IMR-90 (cell line): ENCODE results near the gene HAO2. TPM values are rescaled to one million over a fixed set of nuclear protein-coding genes. Genes with fewer than 3 reads are reported as not detected.

Experiments used
- ATAC-seq: fragments of 200-7000 bp; cut with Tn5 transposase; 2 replicates; pipeline ENCODE4 v1.9.1; 2020; ENCODE audit warnings: low read depth, mild to moderate bottlenecking, moderate library complexity
- BruUV-seq: library from RNA; stranded (reverse); fragments of 400-500 nt; replicated peaks from 2 replicates; lab custom pipeline; 2021; lab: Mats Ljungman, UMichigan
- CTCF ChIA-PET: fragments of 300-600 bp; formaldehyde crosslinking; extraction: SDS; loops from one replicate; lab custom pipeline; 2021; ENCODE audit warnings: antibody characterized with exemption; lab: Yijun Ruan, JAX
- POLR2A ChIA-PET: fragments of 300-600 bp; sonication (Branson Sonifier 250); formaldehyde crosslinking; loops from one replicate; lab custom pipeline; 2022; ENCODE audit warnings: antibody characterized with exemption; ENCODE audit not compliant: unreplicated experiment; lab: Charles Lee
- DNase-seq: peaks from one replicate; pipeline ENCODE4 v3.0.0; 2013
- H2AFZ ChIP-seq: replicated peaks from 2 replicates; pipeline ENCODE3; 2013; ENCODE audit warnings: low read length, mild to moderate bottlenecking; ENCODE audit not compliant: poor library complexity
- H2AK5ac ChIP-seq: 2 replicates; pipeline ENCODE4 v1.6.1; 2013; ENCODE audit warnings: low read depth, low read length, inconsistent platforms
- H2AK9ac ChIP-seq: replicated peaks from 2 replicates; pipeline ENCODE3; 2013; ENCODE audit warnings: mild to moderate bottlenecking, low read depth, low read length, moderate library complexity; ENCODE audit not compliant: poor library complexity
- H2BK120ac ChIP-seq: 2 replicates; pipeline ENCODE4 v1.6.1; 2013; ENCODE audit warnings: low read depth, low read length, inconsistent platforms
- H2BK15ac ChIP-seq: 3 replicates; pipeline ENCODE4 v1.6.1; 2013; ENCODE audit warnings: low read depth, low read length, inconsistent platforms
- H2BK20ac ChIP-seq: 2 replicates; pipeline ENCODE4 v1.6.1; 2013; ENCODE audit warnings: low read depth, mild to moderate bottlenecking, inconsistent platforms, low read length, moderate library complexity
- H2BK5ac ChIP-seq: 2 replicates; pipeline ENCODE4 v1.6.1; 2013; ENCODE audit warnings: mild to moderate bottlenecking, low read depth, low read length, inconsistent platforms; ENCODE audit not compliant: poor library complexity, severe bottlenecking
- H3K14ac ChIP-seq: replicated peaks from 2 replicates; pipeline ENCODE4 v1.6.1; 2013; ENCODE audit warnings: low read depth, low read length, inconsistent platforms
- H3K18ac ChIP-seq: 2 replicates; pipeline ENCODE4 v1.6.1; 2013; ENCODE audit warnings: low read depth, low read length, control low read depth
- H3K23ac ChIP-seq: 2 replicates; pipeline ENCODE4 v1.6.1; 2013; ENCODE audit warnings: low read depth, low read length, inconsistent platforms
- H3K27ac ChIP-seq: 2 replicates; pipeline ENCODE4 v1.5.1; 2013; ENCODE audit warnings: mild to moderate bottlenecking, control low read depth, low read length; ENCODE audit not compliant: insufficient read depth
- H3K27me3 ChIP-seq: 2 replicates; pipeline ENCODE4 v1.6.1; 2013; ENCODE audit warnings: low read length; ENCODE audit not compliant: control insufficient read depth, insufficient read depth
- H3K36me3 ChIP-seq: 2 replicates; pipeline ENCODE4 v1.6.1; 2013; ENCODE audit warnings: low read length, mixed read lengths; ENCODE audit not compliant: control insufficient read depth, insufficient read depth
- H3K4ac ChIP-seq: 2 replicates; pipeline ENCODE4 v1.6.1; 2013; ENCODE audit warnings: low read depth, low read length, inconsistent platforms
- H3K4me1 ChIP-seq: 2 replicates; pipeline ENCODE4 v1.6.1; 2013; ENCODE audit warnings: low read length, mixed read lengths; ENCODE audit not compliant: control insufficient read depth, insufficient read depth
- H3K4me2 ChIP-seq: 2 replicates; pipeline ENCODE4 v1.6.1; 2013; ENCODE audit warnings: low read depth, mild to moderate bottlenecking, control low read depth, low read length, moderate library complexity
- H3K4me3 ChIP-seq: 2 replicates; pipeline ENCODE4 v1.5.1; 2013; ENCODE audit warnings: low read depth, mild to moderate bottlenecking, control low read depth, low read length, moderate library complexity; ENCODE audit not compliant: insufficient read depth
- H3K56ac ChIP-seq: 2 replicates; pipeline ENCODE4 v1.6.1; 2013; ENCODE audit warnings: low read length, inconsistent platforms; ENCODE audit not compliant: insufficient read depth; ENCODE audit errors: extremely low read depth
- H3K79me1 ChIP-seq, 2 experiments: 2 replicates each; pipeline ENCODE4 v1.6.1; 2013; ENCODE audit warnings: low read length in 2 of 2, inconsistent platforms in 1 of 2, low read depth in 1 of 2
- H3K9ac ChIP-seq: 2 replicates; pipeline ENCODE4 v1.6.1; 2013; ENCODE audit warnings: low read depth, low read length, control low read depth
- H3K9me1 ChIP-seq: 2 replicates; pipeline ENCODE4 v1.6.1; 2013; ENCODE audit warnings: low read length, inconsistent platforms; ENCODE audit not compliant: insufficient read depth
- H3K9me3 ChIP-seq: 2 replicates; pipeline ENCODE4 v1.6.1; 2013; ENCODE audit warnings: low read length; ENCODE audit not compliant: control insufficient read depth, insufficient read depth
- H4K20me1 ChIP-seq: 2 replicates; pipeline ENCODE4 v1.6.1; 2013; ENCODE audit warnings: low read length, inconsistent platforms; ENCODE audit not compliant: insufficient read depth
- H4K5ac ChIP-seq: 2 replicates; pipeline ENCODE4 v1.6.1; 2013; ENCODE audit warnings: mild to moderate bottlenecking, low read depth, low read length, control low read depth
- H4K8ac ChIP-seq, 2 experiments: 2 replicates each; pipeline ENCODE4 v1.6.1; 2013; ENCODE audit warnings: low read depth in 2 of 2, low read length in 2 of 2, control low read depth in 1 of 2, inconsistent platforms in 1 of 2
- H4K91ac ChIP-seq: 2 replicates; pipeline ENCODE4 v1.6.1; 2013; ENCODE audit warnings: low read depth, low read length, inconsistent platforms; ENCODE audit not compliant: insufficient read depth
- FOS ChIP-seq: fragments of 150-350 bp; IDR thresholded peaks from 2 replicates; pipeline ENCODE4 v1.6.1; 2016; ENCODE audit warnings: low read depth, low read length
- MAFK ChIP-seq: IDR thresholded peaks from 2 replicates; pipeline ENCODE4 v1.6.1; 2012; ENCODE audit warnings: low read depth, low read length, improper control_type of control experiment
- MAZ ChIP-seq: IDR thresholded peaks from 2 replicates; pipeline ENCODE4 v1.6.1; 2012; ENCODE audit warnings: low read depth, mild to moderate bottlenecking, low read length, improper control_type of control experiment, moderate library complexity, borderline replicate concordance
- RAD21 ChIP-seq: IDR thresholded peaks from 2 replicates; pipeline ENCODE4 v1.6.1; 2012; ENCODE audit warnings: low read length, improper control_type of control experiment
- RCOR1 ChIP-seq: IDR thresholded peaks from 2 replicates; pipeline ENCODE4 v1.6.1; 2012; ENCODE audit warnings: mild to moderate bottlenecking, low read length, improper control_type of control experiment; ENCODE audit not compliant: insufficient replicate concordance
- RFX5 ChIP-seq: IDR thresholded peaks from 2 replicates; pipeline ENCODE4 v1.8.0; 2012; ENCODE audit warnings: low read depth, mild to moderate bottlenecking, low read length, moderate library complexity
- SMC3 ChIP-seq: fragments of 150-350 bp; IDR thresholded peaks from 2 replicates; pipeline ENCODE4 v1.6.1; 2016; ENCODE audit warnings: low read depth, mild to moderate bottlenecking, antibody characterized with exemption, low read length, moderate library complexity
- WGBS, 2 experiments: methylation state at CpG; one replicate each; pipeline versions ENCODE4 v1.1.5 to v1.1.7; 2013; ENCODE audit warnings: missing lambda C conversion rate in 2 of 2; ENCODE audit not compliant: insufficient read length in 1 of 2; ENCODE audit errors: extremely low coverage in 2 of 2; 5-methylcytosine and 5-hydroxymethylcytosine counted together
- dilution Hi-C: fragments of 300-500 bp; cut with HindIII; formaldehyde crosslinking; loops from one replicate; pipeline ENCODE4 v1.14.3; 2018; ENCODE audit warnings: low sequenced_read_pairs; ENCODE audit not compliant: unreplicated experiment
- in situ Hi-C: fragments of 300-500 bp; cut with MboI; formaldehyde crosslinking; loops from 3 replicates; pipeline ENCODE4 v1.14.3; 2019; ENCODE audit warnings: low sequenced_read_pairs, inconsistent platforms, mixed read lengths
- intact Hi-C: fragments of 100-400 bp; cut with micrococcal nuclease; formaldehyde crosslinking; loops from 2 replicates; pipeline ENCODE4 v1.10.0; 2022
- polyA plus RNA-seq, 3 experiments: library from polyadenylated mRNA; depleted of rRNA; stranded (reverse); fragments of >200 nt; gene quantifications; 2 replicates each; pipeline ENCODE4 v1.2.3, GENCODE V29; 2012; ENCODE audit warnings: low replicate concordance in 1 of 3
- total RNA-seq: library from RNA; depleted of rRNA; stranded (reverse); fragments of >200 nt; gene quantifications from 2 replicates; pipeline ENCODE4 v1.2.3, GENCODE V29; 2012
- TF ChIP-seq, protein P1 (sequence below): fragments of 150-350 bp; IDR thresholded peaks from 2 replicates; pipeline ENCODE4 v1.6.1; 2016; ENCODE audit warnings: low read depth, mild to moderate bottlenecking, low read length, moderate library complexity, borderline replicate concordance
- TF ChIP-seq, protein P2 (sequence below): conservative IDR thresholded peaks from 2 replicates; pipeline ENCODE4 v1.5.1; 2012; ENCODE audit warnings: mild to moderate bottlenecking, low read depth, low read length, improper control_type of control experiment

The HAO2 gene
- total and polyA plus RNA-seq, 2 of the 4 experiments (the other 2 are of a cell fraction) = not detected

DNA sequence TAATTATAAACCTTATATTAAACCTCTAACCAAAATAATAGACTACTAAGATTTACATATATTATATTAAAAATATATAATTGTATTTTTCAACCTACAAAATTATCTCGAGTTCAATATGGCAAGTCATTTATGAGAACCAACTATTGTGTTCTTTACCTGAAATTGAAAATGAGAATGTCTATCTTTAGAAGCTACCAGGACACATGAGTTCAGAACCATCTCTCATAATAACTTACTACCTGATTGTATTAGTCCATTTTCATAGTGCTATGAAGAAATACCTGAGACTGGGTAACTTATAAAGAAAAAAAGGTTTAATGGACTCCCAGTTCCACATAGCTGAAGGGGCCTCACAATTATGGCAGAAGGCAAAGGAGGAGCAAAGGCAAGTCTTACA lies 6.8 kb downstream of the HAO2 start:
- BruUV-seq = no TSS peak
- no peak for ATAC-seq

More for the DNA sequence above, 6.8 kb downstream of the HAO2 start:
- WGBS, 2 experiments = no CpG with 5 or more reads among the region's 1 CpG
- no peak overlapping the region for H3K4me3 ChIP-seq
- no peak overlapping the region for H2BK20ac ChIP-seq
- ChIA-PET POLR2A (no interaction called here), CTCF (no interaction called here)
- no peak overlapping the region for H4K5ac ChIP-seq
- DNase-seq = no peak
- no peak overlapping the region for H3K4me2 ChIP-seq
- H2AK9ac ChIP-seq = no peak overlapping the region
- H4K91ac ChIP-seq = no peak overlapping the region
- no peak overlapping the region for H2BK120ac ChIP-seq
- H3K9ac ChIP-seq = no peak overlapping the region
- no peak overlapping the region for H3K18ac ChIP-seq
- no peak overlapping the region for H3K27ac ChIP-seq
- H4K20me1 ChIP-seq = no peaks in the 10 kb centered on the region
- no peak overlapping the region for H2BK15ac ChIP-seq
- H3K9me3 ChIP-seq = no peaks in the 10 kb centered on the region
- no peaks in the 10 kb centered on the region for H3K79me1 ChIP-seq
- H3K56ac ChIP-seq = no peak overlapping the region
- no peak overlapping the region for H3K4ac ChIP-seq
- in situ Hi-C loops (no loop called here), intact Hi-C loops (no loop called here), dilution Hi-C loops (no loop called here)
- H3K4me1 ChIP-seq = no peaks in the 10 kb centered on the region
- no peak overlapping the region for H2AK5ac ChIP-seq
- H2BK5ac ChIP-seq = no peak overlapping the region
- no peak overlapping the region for H2AFZ ChIP-seq
- no peak for TF ChIP-seq SMC3
- no peak for TF ChIP-seq RAD21
- TF ChIP-seq, protein P1, sequence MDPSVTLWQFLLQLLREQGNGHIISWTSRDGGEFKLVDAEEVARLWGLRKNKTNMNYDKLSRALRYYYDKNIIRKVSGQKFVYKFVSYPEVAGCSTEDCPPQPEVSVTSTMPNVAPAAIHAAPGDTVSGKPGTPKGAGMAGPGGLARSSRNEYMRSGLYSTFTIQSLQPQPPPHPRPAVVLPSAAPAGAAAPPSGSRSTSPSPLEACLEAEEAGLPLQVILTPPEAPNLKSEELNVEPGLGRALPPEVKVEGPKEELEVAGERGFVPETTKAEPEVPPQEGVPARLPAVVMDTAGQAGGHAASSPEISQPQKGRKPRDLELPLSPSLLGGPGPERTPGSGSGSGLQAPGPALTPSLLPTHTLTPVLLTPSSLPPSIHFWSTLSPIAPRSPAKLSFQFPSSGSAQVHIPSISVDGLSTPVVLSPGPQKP = no peak
- TF ChIP-seq RCOR1 = no peak
- TF ChIP-seq, protein P2, sequence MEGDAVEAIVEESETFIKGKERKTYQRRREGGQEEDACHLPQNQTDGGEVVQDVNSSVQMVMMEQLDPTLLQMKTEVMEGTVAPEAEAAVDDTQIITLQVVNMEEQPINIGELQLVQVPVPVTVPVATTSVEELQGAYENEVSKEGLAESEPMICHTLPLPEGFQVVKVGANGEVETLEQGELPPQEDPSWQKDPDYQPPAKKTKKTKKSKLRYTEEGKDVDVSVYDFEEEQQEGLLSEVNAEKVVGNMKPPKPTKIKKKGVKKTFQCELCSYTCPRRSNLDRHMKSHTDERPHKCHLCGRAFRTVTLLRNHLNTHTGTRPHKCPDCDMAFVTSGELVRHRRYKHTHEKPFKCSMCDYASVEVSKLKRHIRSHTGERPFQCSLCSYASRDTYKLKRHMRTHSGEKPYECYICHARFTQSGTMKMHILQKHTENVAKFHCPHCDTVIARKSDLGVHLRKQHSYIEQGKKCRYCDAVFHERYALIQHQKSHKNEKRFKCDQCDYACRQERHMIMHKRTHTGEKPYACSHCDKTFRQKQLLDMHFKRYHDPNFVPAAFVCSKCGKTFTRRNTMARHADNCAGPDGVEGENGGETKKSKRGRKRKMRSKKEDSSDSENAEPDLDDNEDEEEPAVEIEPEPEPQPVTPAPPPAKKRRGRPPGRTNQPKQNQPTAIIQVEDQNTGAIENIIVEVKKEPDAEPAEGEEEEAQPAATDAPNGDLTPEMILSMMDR = no peak
- no peak for TF ChIP-seq FOS
- TF ChIP-seq MAZ = no peak
- no peak for TF ChIP-seq MAFK
- no peak for TF ChIP-seq RFX5
- H3K14ac ChIP-seq = no peak overlapping the region
- no peaks in the 10 kb centered on the region for H3K36me3 ChIP-seq
- H4K8ac ChIP-seq = no peak overlapping the region
- H3K27me3 ChIP-seq = no peaks in the 10 kb centered on the region
- H3K23ac ChIP-seq = no peak overlapping the region
- no peaks in the 10 kb centered on the region for H3K9me1 ChIP-seq
